PFSK-1 (cell line): Measurements from ENCODE around the gene TEKT5.

Experiments
- FOXP2 ChIP-seq: optimal IDR thresholded peaks from 2 replicates; pipeline ENCODE3; 2011; ENCODE audit warnings: borderline replicate concordance, control low read depth, inconsistent platforms; ENCODE audit not compliant: insufficient read depth; ENCODE audit errors: extremely low read length, extremely low read depth
- POLR2AphosphoS5 ChIP-seq: IDR thresholded peaks from 2 replicates; pipeline ENCODE4 v1.6.1; 2012; ENCODE audit warnings: low read depth, mild to moderate bottlenecking, control low read depth, low read length, moderate library complexity
- REST ChIP-seq, 2 experiments: IDR thresholded peaks; 2 replicates each; pipeline versions ENCODE4 v1.6.1 to v1.8.0; 2011 to 2012; ENCODE audit warnings: low read depth in 2 of 2, low read length in 2 of 2, control low read depth in 1 of 2, inconsistent platforms in 1 of 2, mild to moderate bottlenecking in 1 of 2, moderate library complexity in 1 of 2; ENCODE audit not compliant: insufficient read depth in 1 of 2
- SIN3A ChIP-seq: IDR thresholded peaks from 2 replicates; pipeline ENCODE4 v1.6.1; 2012; ENCODE audit warnings: mild to moderate bottlenecking, low read length, moderate library complexity, borderline replicate concordance; ENCODE audit not compliant: insufficient read depth
- TAF1 ChIP-seq: IDR thresholded peaks from 2 replicates; pipeline ENCODE4 v1.6.1; 2012; ENCODE audit warnings: low read length, control low read depth, borderline replicate concordance; ENCODE audit not compliant: insufficient read depth

TEKT5 gene

DNA sequence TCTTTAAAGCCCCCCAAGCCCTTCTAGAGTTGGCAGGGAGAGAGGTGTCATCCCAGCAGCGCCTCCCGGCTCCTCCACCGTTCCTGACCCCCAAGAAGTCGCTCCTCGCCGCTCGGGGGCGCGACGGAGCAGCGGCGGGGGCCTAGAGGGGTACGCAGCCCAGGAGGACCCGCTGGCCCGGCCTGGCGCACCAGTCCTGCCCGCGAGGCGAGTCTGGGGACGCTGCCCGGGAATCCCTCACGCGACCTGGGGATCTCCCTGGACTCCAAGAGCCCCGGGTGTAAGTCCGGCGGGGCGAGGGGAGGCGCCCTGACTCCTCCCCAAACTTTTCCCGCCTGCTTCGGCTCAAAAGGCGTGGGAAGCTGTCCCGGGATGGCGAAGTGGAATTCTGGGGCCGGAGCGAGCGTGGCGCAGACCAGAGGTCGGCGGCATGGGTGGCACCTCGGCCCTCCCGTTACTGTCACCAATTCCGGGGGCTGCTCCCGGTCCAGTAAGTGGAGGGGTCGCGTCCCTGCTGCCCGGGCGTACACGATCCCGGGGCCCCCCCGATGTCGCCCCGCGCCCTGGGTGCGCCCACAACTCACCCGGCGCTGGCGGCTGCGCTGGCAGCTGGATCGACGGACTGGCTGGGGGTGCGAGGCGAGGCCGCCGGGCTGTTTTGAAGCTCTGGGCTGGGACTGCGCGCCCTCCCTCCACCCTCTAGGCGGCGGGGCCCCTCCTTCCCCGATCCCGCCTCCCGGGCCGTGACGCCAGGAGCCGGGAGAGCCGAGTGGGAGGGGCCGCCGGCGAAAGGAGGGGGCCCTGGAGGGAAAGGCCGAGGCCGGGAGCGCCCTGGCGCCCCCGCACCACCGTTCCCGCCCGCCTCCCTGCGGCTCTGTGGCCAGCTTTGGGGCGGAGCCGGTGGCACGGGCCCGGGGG is 114.5 kb downstream of the TEKT5 start, which contains the start of gene EMP2:
TSS of gene EMP2 (minus strand) at position 634 of the 918 bp plus-strand sequence. CDS start 32,981 bp downstream, outside the sequence.
- no peak for TF ChIP-seq FOXP2
- TF ChIP-seq SIN3A: no peak
- TF ChIP-seq REST (IDR thresholded peaks at IDR 0.05; ENCODE audit: insufficient read depth in 1 of 2, low read depth in 2 of 2, low read length in 2 of 2): no peak
- TF ChIP-seq POLR2AphosphoS5: no peak; the same call in 1 of the 2 replicates
- no peak for TF ChIP-seq TAF1

DNA sequence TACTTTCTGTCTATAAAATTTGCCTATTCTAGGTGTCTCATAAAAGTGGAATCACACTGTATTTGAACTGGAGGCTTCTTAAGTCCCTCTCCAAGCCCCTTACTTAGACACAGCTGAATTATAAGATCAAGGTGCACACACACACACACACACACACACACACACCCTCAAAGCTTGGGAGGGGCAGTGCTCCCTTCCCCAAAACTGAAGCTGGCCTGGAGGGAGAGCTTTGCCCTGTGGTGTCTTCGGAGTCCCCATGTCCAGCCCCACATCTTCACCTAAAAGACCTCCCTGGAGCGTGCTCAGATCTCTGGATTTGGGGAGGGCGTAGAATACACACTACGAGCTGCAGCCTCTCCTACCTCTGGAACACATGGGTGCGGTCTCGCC is 115.2 kb downstream of the TEKT5 start:
- TF ChIP-seq SIN3A (no peak), REST (IDR thresholded peaks at IDR 0.05; ENCODE audit: insufficient read depth in 1 of 2, low read depth in 2 of 2, low read length in 2 of 2) (no peak), POLR2AphosphoS5 (no peak), TAF1 (no peak), FOXP2 (no peak)

DNA sequence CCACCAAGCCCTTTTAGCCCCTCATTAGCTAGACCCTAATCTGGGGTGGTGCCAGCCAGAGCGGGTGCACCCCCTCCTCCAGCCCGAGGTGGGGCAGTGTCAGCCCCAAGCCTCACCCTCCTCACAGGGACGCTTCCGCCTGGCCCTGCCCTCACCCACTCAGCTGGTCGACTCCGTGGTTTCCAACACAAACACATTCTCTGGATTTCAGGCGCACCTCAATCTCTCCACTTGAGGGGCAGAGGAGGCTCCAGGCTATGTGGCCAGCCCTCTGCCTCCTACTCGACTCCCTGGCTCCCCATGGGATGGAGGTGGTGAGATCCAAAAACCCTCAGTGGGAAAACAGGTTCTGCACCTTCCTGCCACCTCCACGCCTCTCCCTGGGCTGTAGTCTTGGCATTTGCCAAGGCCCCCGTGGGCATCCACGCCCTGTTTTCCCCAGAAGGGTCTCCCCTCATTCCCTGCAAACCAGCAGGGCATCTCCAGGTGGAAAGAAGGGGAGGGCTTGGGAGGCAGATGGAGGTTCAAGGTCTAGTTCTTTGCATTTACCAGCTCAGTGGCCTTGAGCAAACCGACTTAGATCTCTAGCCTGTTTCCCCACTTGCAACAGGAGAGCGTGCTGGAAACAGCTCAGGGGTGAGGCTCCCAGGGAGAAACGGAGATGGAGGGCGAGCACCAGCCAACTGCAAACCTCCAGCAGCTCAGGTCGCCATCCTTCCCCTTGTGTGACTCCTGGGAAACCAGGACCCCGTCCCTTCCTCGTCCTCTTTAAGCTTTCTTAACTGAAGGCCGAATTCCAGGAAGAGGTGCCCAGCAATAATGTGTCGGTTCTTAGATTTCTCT is 116.0 kb downstream of the TEKT5 start:
- TF ChIP-seq SIN3A (no peak), TAF1 (no peak), REST (IDR thresholded peaks at IDR 0.05; ENCODE audit: insufficient read depth in 1 of 2, low read depth in 2 of 2, low read length in 2 of 2) (no peak), POLR2AphosphoS5 (no peak), FOXP2 (no peak)
